Stimulated activated CD8-positive, alpha-beta memory T cell treated with anti-CD3 and anti-CD28 coated beads, Interleukin-2, amount 100 ng/mL, for 48 hours (primary cell): Measurements from ENCODE around the gene FKBP1B.
"Not testable (repeated sequence)": the region's sequence is repeated elsewhere in the genome, so short reads cannot be mapped to it uniquely, and the experiment has no call there.

Experiments used
- DNase-seq, 2 donors: peaks; one replicate each; pipeline ENCODE4 v3.0.0-alpha.2; 2020; ENCODE audit warnings: low read depth in 2 of 2

FKBP1B gene

DNA sequence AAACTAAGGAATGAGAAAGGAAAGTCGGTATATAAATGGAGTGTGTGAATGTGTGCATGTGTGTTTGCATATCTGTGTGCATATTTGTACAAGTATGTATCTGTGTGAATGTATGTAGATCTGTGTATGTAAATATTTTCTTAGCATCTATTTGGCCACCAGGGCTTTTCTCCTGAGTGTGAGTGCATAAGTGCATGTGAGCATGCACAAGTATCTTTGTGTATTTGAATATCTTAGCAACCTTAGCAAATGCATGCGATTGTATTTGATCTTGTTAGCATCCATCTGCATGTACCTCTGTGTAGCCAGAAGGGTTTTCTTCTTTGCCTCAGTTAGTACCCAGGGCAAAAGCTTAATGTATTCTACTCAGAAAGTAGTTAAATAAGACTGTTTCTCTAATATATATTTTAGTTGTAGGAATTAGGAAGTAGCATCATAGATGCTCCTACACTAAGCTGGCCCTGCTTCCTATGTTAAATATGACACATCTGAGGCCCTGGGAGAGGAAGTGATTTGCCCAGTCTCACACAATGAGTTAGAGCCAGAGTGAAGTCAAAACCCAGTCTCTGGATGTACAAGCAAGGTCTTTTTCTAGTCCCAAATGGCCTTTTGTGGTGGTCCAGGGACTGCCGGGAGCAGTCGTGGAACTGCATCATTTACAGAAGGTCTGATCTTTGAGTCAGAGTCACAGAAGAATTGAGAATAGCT, 9.2 kb downstream of the FKBP1B start:
- no peak for DNase-seq

DNA sequence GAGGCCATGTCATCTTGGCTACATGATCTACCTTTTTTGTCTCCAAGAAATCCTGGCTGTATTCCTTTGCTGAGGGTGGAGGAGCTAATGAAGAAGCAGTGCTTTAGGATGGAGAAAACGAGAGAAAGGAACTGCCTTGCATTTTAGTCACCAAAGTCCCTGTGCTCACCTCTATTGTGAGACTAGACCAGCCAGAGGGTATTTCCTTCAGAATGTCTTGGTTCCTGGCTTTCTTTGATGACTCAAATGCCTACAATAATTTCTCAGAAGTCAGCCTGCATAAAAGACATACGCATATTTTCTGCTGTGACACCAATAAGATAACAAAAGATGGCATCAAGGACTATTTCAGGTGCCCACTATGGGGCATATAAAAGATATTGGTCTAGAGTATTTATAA, 15.8 kb downstream of the FKBP1B start:
- no peak for DNase-seq

DNA sequence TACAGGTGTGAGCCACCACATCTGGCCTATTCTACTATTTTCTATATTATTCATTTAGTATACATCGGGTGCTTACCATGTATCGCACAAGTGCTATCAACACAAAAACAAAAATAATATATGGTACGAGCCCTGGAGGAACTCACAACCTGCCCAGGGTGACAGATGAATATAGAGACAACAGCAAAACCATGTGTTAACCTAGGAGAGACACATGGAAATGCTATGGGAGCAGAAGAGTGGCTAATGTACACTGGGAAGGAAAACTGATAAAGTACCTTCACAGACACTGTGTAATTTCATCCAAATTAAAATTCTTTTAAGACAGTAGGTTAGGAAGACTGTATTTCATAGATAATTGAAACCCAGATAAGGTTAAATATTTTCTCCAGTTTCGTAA, 22.7 kb downstream of the FKBP1B start:
- DNase-seq, result no peak

DNA sequence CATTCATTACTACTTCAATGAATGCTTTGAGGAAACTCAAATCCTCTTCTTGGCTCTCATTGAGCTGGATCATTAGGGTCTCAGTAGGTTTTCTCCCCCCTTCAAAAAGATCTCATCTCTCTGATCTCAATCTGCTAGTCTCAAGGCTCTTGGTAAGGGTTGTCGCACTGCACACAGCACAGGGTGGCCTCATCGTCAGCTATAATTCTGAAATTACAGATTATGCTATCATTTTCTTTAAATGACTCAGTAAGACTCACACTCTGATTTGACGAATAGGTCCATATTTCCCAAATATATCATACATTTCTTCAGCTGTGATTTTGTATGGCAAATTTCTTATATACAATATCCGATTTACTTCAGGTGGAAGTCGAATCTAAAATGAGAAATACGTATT, 24.3 kb downstream of the FKBP1B start:
- no peak for DNase-seq

DNA sequence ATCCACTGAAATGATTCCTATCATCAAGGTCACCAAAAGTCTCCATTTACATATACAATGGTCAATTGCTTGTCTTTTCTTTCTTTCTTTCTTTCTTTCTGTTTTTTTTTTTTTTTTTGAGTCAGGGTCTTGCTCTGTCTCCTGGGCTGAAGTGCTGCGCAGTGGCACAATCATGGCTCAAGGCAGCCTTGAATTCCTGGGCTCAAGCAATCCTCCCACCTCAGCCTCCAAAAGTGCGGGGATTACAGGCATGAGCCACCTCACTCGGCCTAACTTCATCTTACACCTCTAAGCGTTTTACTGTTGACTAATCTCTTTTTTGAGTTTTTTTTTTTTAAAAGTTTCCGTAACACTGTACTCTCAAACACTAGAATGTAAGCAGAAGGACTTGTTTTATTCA, 25.7 kb downstream of the FKBP1B start:
- DNase-seq, result no peak

DNA sequence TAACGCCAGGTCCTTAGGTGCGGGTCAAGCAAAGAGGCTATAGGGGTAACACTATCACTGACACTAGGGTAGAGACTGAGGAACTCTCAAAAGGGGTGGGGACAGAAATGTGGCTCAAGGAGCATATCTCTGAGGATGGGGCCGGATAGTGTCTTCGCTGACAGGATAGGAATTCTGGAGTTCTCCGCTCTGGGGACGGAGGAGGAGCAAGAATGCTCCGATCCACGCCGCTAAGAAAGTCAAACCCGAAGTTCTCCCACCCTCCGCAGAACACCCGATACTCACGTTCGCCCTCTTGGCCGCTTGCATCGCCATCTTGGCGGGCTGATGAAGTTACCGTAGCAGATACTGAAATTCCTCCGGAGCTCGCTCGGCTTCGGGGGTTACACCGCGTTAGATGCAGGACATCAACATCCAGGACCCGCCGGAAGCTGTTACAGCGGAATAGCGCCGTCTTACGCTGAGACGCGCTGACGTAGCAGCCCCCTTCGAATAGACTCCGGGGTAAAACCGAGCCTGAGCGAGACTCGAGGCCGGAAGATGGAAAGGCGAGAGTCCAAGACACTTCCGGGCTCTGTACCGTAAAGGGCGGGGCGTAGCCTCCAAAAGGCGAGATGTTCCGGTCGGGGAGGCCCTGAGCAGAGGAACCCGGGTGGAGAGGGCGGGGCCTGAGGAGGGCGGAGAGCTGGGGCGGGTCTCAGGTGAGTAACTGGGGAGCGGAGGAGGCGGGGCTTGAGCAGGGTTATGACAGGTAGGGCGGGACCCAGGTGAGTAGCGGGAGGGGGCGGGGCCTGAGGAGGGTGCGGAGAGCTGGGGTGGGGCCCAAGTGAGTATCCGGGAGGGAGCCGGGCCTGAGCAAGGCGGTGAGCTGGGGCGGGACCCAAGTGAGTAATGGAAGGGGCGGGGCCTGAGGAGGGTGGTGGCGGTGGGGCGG, 26.6 kb downstream of the FKBP1B start, which contains the start of gene SF3B6:
SF3B6 (minus strand) TSS at position 412 of the 934 bp plus-strand sequence; CDS start at position 315, 97 bp downstream.
- peak; percentile 96 to 100 for DNase-seq

DNA sequence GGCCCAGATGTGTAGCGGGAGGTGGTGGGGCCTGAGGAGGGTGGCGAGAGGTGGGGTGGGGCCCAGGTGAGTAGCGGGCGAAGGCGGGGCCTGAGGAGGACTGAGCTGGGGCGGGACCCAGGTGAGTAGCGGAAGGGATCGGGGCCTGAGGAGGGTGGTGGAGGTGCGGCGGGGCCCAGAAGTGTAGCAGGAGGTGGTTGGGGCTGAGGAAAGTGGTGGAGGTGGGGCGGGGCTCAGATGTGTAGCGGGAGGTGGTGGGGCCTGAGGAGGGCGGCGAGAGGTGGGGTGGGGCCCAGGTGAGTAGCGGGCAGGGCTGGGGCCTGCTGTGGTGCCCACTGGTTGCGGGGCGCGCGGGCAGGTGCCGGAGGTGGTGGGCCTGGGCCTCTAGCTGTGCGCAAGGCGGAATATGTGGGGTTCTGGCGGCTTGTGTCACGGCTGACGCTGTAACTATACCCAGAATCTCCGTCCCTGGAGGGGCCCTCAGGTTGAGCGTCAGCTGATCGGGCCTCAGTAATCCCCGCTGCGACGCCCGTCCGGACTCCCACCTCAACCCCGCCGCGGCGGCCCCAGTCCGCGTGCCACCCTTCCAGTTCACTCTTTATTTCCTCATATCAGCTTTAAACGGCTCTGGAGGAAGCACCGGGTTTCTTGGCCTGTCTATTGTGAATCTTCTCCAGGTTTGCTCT, 27.5 kb downstream of the FKBP1B start:
- no peak for DNase-seq

DNA sequence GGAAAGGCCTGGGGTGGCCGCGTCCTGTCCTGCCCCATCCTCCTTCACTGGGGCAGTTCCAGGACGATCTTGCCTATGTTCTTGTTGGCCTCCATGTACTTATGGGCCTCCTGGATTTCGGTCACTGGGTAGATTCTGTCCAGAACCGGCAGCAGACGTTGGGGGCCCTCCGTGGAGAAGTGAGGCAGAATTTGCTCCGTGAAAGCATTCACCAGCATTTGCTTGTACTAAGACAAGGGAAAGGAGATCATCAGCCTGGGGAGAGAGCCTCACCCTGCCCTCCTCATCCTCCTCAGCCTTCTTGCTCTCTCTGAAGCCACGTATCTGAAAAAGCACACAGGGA, 28.0 kb downstream of the FKBP1B start:
- DNase-seq, result no peak

DNA sequence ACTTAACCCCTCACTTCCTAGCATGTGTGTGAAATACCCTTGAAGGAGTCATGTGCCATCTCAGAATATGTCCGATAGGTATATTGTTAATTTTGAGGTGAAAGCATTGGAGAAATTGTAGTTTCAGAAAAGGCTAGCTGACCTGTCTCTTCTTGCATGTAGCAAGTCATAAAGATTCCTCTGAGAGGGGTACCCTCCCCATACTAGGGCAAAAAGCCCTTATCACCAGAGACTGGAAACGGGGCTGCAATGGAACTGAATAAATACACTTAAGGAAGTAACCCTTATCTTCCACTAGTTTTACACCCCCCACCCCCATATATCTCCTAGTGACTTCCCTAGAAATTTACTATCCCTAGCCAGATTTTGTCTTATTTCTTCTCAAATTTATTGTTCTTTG, 28.3 kb downstream of the FKBP1B start:
- DNase-seq, result no peak

DNA sequence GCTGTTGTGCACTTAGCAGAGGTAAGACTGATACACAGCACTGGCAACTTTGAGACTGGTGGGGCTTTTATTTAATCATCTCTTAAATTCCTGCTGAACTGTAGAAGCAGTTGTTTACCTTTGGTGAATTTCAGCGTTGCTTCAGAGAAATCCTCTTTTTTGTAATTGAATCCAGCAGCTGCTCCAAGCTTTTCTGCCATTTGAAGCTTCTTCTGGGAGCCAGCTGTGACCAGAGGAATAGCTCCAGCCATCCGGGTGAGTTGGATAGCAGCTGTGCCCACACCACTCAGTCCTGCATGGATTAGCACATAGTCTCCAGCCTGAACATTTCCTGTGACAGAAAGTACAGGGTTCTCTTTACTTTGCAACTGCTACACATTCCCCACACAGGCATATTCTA, 31.2 kb downstream of the FKBP1B start:
- no peak for DNase-seq

DNA sequence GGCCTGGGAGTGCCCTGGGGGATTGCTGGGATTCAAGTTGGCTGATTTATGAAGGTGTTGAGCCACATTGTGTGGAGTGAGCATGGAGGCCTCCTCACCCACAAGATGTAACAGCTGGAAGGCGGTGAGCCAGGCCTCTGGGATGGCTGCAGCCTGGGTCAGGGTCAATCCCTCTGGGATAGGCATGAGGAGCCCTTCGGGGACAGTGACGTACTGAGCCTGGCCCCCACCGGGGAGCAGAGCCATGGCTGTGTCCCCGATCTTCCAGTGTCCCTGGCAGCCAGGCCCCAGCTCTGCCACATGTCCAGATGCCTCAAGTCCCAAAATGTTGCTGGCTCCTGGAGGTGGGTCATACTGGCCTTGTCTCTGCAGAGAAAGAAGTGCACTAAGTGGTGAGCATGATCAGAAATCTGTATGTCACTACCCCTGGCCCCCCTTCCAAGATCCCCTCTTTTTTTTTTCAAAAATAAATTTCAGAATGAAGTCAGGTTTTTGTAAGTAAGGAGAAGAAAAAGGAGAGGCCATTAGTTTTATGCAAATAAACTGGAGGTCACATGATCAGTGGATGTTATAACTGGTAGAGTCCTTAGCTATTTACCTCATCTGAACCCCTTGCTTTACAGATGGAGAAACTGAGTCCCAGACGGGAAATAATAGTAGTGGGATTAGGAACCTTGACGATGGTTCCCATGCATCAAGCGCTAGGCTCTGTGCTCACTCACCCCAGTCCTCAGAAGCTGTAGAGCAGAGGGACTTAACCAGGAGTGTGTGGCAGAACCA, 33.4 kb downstream of the FKBP1B start:
- DNase-seq, result no peak

DNA sequence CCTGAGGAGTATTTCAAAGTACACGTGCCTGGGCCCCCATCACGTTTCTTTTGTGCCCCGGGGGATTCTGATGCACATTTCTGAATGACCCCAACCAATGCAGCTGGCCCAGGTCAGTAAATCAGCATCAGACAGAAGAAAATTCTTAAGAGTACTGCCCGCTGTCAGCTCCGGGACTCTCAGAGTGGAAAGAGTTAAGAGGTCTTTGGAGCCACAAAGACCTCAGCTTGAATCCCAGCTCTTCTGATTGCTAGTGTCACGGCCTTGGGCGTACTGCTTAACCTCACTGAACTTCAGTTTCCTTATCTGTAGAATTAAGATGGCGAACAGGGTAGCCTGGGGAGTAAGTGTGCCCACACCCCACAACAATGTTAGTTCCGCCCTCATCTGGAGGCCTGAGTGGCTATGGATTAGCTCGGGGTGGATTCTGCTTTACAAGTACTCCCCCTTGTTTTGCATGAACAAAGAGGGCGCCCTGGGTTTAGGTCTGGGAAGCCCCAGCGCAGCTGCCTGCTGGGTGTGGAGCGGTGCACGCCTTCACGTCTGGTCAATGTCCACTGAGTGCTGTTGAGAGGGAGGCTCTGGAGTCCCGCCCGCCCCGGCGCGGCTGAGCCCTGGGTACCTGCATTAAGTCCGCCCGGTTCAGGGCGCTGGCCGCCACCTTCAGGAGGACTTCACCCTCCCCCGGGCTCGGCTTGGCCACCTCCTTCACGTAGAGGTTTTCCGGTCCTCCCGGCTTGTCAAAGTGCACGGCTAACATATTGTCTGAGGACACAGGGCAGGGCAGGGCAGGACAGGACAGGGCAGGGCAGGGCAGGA, 34.2 kb downstream of the FKBP1B start:
- DNase-seq, result no peak

DNA sequence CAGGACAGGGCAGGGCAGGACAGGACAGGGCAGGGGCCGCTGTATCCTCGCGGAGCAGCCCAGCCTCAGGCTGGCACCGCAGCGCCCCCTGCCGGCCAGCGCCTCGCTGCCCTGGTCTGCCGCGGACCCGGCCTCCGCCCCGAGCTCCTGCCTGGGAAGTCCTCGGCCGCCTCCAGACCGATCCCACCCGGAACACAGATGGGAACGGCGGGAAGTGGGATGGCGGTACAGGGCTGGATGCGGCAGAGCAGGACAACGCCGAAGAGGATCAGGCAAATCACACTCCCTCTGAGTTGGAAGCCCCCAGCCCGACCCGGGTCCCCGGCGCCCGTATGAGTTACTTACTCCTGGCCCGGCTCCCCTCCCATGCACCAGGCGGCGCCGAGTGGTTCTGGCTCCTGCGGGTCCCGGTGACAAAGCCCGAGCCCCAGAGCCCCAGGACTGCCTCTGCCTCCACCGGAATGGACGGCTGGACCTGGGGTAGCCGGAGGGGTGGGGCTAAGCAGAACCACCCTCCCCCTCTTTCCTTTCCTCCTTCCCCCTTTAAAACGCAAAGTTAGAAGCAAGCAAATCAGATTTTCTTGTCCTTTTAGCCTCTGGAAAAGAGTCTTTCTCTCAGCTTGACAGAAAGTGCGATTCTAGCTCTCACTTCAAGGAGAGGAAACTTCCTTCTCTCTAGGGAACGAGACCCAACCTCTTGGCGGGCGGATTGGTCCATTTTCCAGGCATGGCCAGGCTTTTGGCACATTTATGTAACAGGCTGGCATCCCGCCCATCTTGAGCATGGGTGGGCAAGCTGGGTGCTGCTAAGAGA, 35.1 kb downstream of the FKBP1B start, which contains the start of gene TP53I3:
TP53I3 (minus strand) TSS at position 449 of the 814 bp plus-strand sequence. CDS start 508 bp downstream, outside the sequence.
- peak; percentile 75 to 89 for DNase-seq

DNA sequence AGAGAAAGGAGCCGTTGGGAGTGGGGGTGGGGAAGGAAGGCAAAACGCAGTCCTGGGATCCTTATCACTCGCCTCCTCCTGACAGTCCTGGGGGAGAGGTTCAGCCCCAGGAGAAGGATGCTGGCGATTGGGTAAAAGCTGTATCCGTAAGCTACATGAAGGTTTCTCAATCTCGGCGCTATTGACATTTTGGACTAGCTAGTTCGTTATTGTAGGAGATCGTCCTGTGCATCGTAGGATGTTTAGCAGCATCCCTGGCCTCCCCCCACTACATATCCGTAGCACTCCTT, 35.6 kb downstream of the FKBP1B start:
- DNase-seq, result no peak

DNA sequence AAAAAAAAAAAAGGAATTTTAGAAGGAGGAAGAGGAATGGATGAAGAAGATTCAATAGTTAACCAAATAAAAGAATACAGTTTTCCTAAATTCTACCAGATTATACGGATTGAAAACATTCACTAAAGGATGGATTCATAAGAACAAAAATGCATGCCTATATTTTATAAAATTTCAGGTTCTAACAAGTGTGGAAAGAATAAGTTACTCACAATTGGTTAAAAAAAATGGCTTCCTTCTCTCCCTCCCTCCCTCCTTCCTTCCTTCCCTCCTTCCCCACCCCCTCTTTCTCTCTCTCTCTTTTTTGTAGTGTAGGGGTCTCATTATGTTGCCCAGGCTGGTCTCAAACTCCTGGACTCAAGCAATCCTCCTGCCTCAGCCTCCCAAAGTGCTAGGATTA, 36.7 kb downstream of the FKBP1B start:
- no peak for DNase-seq

DNA sequence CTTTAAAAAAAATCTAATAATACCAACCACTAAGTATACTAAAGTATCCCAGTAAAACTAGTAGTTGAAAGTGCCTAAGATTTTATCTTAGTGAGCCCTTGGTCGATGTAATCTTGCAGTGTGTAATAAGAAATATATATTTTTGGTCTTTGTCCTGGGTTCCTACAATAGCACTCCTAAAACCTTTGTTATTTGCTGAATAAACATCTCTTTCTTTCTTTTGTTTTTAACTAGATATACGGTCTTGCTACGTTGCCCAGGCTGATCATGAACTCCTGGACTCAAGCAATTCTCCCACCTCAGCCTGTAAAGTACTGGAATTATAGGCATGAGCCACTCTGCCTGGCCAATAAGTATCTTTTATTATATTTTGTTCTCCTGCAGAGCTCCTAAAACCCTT, 37.5 kb downstream of the FKBP1B start:
- no peak for DNase-seq

DNA sequence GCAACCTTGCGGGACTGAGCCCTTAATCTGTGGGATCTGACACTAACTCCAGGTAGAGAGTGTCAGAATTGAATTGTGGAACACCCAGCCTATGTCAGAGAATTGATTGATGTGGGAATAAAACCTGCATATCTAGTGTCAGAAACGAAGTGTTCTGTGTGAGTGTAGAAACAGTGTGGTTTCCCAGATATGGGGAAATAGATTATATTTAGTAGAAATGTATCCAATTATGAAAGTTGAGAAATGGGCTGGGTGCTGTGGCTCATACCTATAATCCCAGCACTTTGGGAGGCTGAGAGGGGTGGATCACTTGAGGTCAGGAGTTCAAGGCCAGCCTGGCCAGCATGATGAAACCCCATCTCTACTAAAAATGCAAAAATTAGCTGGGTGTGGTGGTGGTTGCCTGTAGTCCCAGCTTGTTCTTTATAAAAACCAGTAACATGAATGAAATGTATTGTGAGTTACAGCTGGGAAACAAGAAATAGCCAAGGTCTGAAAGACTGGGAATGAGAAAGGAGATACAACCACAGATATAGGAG, 39.3 kb downstream of the FKBP1B start:
- DNase-seq, result no peak

DNA sequence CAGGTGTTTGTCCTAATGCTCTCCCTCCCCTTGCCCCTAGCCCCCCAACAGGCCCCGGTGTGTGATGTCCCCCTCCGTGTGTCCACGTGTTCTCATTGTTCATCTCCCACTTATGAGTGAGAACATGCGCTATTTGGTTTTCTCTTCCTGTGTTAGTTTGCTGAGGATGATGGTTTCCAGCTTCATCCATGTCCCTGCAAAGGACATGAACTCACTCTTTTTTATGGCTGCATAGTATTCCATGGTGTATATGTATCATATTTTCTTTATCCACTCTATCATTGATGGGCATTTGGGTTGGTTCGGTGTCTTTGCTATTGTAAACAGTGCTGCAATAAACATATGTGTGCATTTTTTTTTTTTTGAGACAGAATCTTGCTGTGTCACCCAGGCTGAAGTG, 43.7 kb downstream of the FKBP1B start:
- DNase-seq, result not testable (repeated sequence)

DNA sequence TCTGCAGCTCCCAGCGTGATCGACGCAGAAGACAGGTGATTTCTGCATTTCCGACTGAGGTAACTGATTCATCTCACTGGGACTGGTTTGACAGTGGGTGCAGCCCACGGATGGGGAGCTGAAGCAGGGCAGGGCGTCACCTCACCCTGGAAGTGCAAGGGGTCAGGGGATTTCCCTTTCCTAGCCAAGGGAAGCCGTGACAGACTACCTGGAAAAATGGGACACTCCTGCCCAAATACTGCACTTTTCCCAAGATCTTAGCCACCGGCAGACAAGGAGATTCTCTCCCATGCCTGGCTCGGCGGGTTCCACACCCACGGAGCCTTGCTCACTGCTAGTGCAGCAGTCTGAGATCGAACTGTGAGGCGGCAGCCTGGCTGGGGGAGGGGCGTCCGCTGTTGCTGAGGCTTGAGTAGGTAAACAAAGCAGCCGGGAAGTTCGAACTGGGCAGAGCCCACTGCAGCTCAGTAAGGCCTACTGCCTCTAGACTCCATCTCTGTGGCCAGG, 45.7 kb downstream of the FKBP1B start:
- DNase-seq, result not testable (repeated sequence)

DNA sequence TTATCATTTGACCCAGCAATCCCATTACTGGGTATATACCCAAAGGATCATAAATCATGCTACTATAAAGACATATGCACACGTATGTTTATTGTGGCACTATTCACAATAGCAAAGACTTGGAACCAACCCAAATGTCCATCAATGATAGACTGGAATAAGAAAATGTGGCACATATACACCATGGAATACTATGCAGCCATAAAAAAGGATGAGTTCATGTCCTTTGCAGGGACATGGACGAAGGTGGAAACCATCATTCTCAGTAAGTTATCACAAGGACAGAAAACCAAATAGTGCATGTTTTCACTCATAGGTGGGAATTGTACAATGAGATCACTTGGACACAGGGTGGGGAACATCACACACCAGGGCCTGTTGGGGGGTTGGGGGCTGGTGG, 51.2 kb downstream of the FKBP1B start:
- not testable (repeated sequence) for DNase-seq
